Superior temporal gyrus (tissue), 1 donor: ENCODE measurements around the gene KCNT1.

Experiments
- DNase-seq: peaks from one replicate; pipeline ENCODE4 v3.0.0-alpha.2; 2016; ENCODE audit errors: extremely low spot score

Gene KCNT1

DNA sequence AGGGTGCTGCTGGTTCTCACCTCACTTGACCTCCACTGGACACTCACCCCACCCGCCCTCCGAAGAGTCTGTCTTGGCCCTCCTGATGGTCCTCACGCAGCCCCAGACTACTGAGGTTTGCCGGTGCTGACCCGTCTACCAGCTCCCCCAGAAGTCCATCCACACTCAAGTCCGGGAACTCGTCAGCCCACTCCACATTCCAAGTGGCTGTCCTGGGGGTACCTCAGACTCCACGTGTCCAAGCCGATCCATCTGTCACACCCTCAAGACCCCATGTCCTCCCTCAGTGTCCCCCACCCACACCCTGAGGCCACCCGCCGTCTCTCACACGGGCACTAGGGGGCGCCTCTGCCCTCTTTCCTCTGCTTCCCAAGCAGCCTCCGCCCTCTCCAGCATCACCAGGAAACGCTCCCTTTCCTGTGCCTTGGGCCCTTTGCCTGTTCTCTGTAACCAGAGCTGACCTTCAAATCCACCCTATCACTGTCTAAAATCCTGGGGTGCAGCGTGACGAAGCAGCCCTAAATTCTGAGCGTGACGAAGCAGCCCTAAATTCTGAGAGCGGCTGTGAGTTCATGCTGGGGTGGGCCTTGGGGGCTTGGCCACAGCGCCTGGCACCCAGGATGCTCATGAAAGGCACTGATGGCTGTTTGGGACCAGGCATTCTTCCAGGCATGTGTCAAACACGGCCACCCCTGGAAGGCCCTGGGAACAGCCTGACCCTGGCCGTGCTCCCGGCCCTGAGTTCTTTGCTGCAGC lies 95.7 kb downstream of the KCNT1 start:
- peak; percentile 43 for DNase-seq

GRCh38 chr9:135798263-135798585 lies 96.2 kb downstream of the KCNT1 start:
- DNase-seq, result no peak

GRCh38 chr9:135799261-135799660 lies 97.3 kb downstream of the KCNT1 start:
- no peak for DNase-seq

DNA sequence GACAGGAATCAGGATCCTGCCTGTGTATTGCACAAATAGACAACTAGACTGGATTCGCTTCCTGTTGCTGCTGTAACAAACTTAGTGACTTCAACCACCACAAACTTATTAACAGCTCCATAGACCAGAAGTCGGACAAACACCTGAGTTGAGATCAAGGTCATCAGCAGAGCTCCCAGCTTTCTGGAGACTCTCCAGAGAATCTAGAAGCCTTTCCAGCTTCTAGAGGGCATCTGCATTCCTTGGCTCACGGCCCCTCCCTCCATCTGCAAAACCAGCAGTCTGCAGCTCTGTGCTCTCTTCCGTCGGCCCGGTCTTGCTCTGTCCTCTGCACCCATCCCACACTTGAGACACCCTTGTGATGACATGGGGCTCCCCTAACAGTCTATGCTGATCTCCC lies 99.1 kb downstream of the KCNT1 start:
- no peak for DNase-seq

DNA sequence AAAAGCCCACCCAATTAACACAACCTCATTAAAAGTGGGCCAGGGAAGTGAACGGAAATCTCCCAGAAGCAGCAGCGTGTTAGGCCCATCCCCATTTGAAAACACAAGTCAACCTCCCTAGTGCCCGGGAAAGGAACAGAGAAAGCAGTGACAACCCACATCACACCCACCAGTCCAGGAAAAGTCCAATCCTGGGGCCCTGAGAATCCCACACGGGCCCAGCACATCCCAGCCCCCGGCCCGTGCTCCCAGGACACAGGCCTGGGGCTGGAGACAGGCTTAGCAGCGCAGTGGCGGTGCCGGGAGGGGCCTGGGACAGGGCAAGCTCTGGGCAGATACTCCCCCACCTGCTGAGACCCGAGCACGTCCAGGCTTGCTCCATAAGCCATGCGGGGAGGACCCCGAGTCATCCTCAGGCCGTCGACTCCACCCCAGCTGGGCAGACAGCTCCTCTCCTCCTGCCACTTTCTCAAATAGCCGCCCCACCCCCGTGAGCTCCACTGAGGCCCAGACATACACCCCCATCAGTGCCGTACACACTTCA lies 101.0 kb downstream of the KCNT1 start:
- no peak for DNase-seq

GRCh38 chr9:135803441-135803840 lies 101.5 kb downstream of the KCNT1 start:
- DNase-seq, result no peak

DNA sequence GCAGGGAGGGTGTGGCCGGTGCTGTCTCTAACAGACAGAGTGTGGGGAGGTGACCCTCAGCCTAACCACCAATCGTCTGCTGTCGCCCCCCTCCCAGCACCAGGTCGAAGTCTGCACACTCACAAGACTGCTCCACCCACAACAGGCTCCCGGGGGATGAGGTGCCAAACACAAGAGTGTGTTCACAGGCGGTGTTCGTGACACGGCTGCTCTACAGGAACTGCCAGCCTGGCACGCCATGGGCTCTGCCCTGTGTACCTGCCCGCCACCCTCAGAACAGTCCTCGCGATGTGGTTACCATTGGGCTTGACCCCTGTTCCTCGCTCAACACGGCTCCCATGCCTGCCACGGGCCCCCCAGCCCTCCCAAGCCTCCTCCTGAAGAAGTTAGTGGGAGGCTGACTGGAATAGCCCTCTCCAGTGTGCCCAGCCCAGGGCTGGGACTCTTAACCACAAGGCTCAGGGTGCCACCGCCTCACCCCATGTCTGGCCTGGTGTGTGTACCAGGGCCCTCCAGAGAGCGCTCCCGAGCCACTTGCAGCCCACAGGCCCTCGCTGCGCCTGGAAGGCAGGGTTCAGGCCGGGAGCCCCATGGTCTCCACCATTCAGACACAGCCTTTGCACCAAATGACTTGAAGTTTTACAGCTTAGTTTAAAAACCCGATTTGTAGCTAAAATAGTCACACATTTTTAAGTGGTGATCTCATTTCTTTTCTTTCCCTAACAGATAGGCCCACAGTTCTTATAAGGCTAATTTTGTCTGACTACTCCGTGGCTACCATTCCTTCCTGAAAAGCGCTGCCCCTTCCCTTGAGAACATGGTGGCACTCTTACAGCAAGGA lies 102.8 kb downstream of the KCNT1 start:
- no peak for DNase-seq

GRCh38 chr9:135805422-135806022 lies 103.5 kb downstream of the KCNT1 start:
- DNase-seq, result no peak

GRCh38 chr9:135809166-135809565 lies 107.2 kb downstream of the KCNT1 start:
- DNase-seq, result no peak

- no peak for DNase-seq
Observed at GRCh38 chr9:135810806-135811575, 109.0 kb downstream of the KCNT1 start.

DNA sequence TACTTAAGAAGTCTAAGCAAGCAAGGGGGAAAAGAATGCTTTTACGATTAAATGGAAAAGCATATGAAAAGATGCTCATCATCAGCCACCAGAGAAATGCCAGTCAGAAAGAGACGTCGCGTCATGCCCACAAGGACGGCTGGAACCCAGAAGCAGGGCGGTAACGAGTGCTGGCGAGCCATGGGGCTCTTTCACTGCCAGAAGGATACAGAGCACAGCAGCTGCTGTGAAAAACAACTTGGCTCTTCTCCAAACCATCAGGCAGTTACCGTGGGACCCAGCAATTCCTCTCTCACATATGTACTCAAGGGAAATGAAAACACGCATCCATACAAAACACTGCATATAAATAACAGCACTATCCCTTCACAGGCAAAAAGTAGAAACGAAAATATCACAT lies 109.8 kb downstream of the KCNT1 start:
- peak; percentile 78 for DNase-seq

- no peak for DNase-seq
Observed at GRCh38 chr9:135812961-135813360, 111.0 kb downstream of the KCNT1 start.

- no peak for DNase-seq
Observed at GRCh38 chr9:135813671-135814290, 111.8 kb downstream of the KCNT1 start.

GRCh38 chr9:135814421-135815095 lies 112.6 kb downstream of the KCNT1 start:
- no peak for DNase-seq

GRCh38 chr9:135815413-135815812 lies 113.4 kb downstream of the KCNT1 start:
- no peak for DNase-seq

DNA sequence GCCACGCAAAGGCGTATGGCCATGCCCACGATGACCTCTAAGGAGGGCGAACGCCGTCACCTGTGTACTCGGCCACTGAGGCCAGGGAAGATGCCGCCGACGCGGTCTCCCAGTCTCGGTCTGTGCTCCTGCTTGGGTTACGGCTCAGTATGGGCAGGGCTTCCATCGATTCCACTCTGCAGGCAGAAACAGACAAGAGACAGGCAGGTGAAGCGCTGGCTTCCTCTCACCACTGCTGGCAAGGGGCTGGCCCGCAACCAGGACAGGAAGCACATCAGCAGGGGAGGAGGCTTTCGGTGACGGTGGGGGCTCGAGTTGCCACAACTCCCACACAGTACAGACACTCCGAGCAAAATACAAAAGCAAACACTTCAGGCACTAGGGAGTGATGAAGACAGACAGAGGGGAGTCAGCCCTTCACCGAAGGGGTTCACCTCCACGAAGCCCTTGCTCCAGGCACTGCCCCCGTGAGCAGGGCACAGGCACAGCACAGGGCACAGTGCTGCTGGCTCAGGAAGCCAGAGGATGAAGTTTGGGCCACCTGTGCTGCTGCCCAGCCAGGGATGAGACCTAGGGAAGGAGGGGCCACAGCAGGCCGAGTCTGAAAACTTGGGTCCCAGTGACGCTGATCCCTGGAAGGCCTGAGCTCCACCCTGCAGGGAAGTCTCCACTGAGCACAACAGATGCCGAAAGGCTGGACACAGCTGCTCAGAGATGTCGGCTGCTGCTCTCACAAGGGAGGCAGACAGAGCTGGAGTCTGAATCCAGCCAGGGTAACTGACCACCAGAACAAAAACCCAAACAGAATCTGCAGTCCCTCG lies 114.1 kb downstream of the KCNT1 start:
- no peak for DNase-seq

GRCh38 chr9:135816651-135816970 lies 114.6 kb downstream of the KCNT1 start:
- DNase-seq, result no peak

- no peak for DNase-seq
Observed at GRCh38 chr9:135817951-135818717, 116.1 kb downstream of the KCNT1 start.
